Liver (tissue), 9 donors: ENCODE results near the gene NR2E1. TPM values are rescaled to one million over a fixed set of nuclear protein-coding genes. Genes with fewer than 3 reads are reported as not detected.
A peak's percentile ranks its signal among the peaks of the same experiment; 100 is the strongest.

ENCODE experiments used
- DNase-seq: peaks from one replicate; pipeline ENCODE4 v3.0.0-alpha.2; 2017; ENCODE audit warnings: low spot score
- H3K27ac ChIP-seq, 2 donors: one replicate each; pipeline ENCODE4 v1.7.0; 2013; ENCODE audit warnings: inconsistent platforms in 2 of 2, low read length in 2 of 2, control low read depth in 1 of 2, low read depth in 1 of 2, mild to moderate bottlenecking in 1 of 2
- H3K27me3 ChIP-seq, 4 donors: one replicate each; pipeline versions ENCODE4 v1.6.1 to v1.7.0; 2013; ENCODE audit warnings: low read length in 3 of 4, inconsistent platforms in 1 of 4, mild to moderate bottlenecking in 1 of 4, moderate library complexity in 1 of 4; ENCODE audit not compliant: control insufficient read depth in 4 of 4, insufficient read depth in 4 of 4
- H3K36me3 ChIP-seq, 4 donors: one replicate each; pipeline versions ENCODE4 v1.6.1 to v1.7.0; 2013; ENCODE audit warnings: low read length in 3 of 4, mild to moderate bottlenecking in 3 of 4, low read depth in 1 of 4, moderate library complexity in 1 of 4; ENCODE audit not compliant: control insufficient read depth in 4 of 4, insufficient read depth in 3 of 4
- H3K4me1 ChIP-seq, 4 donors: one replicate each; pipeline versions ENCODE4 v1.6.1 to v1.7.0; 2013; ENCODE audit warnings: low read length in 3 of 4, mild to moderate bottlenecking in 3 of 4, moderate library complexity in 1 of 4; ENCODE audit not compliant: control insufficient read depth in 4 of 4, insufficient read depth in 4 of 4
- H3K4me3 ChIP-seq, 3 donors: one replicate each; pipeline versions ENCODE4 v1.6.1 to v1.7.0; 2013; ENCODE audit warnings: low read length in 3 of 3, control low read depth in 1 of 3, low read depth in 1 of 3, mild to moderate bottlenecking in 1 of 3
- H3K9ac ChIP-seq, 2 donors: one replicate each; pipeline ENCODE4 v1.7.0; 2013; ENCODE audit warnings: low read length in 2 of 2, mild to moderate bottlenecking in 2 of 2, moderate library complexity in 2 of 2, control low read depth in 1 of 2, low read depth in 1 of 2
- H3K9me3 ChIP-seq, 4 donors: one replicate each; pipeline versions ENCODE4 v1.6.1 to v1.7.0; 2013; ENCODE audit warnings: low read length in 3 of 4; ENCODE audit not compliant: control insufficient read depth in 4 of 4
- CTCF ChIP-seq: fragments of 150-350 bp; IDR thresholded peaks from 2 replicates; pipeline ENCODE4 v1.5.1; 2017; ENCODE audit warnings: improper control_type of control experiment, low read depth, low read length; ENCODE audit not compliant: missing input control
- EGR1 ChIP-seq, 2 donors: IDR thresholded peaks; 2 replicates each; pipeline ENCODE4 v1.6.1; 2016 to 2018; ENCODE audit warnings: antibody characterized with exemption in 2 of 2, low read depth in 2 of 2
- FOXA1 ChIP-seq: IDR thresholded peaks from 2 replicates; pipeline ENCODE4 v1.6.1; 2016; ENCODE audit warnings: antibody characterized with exemption
- FOXA2 ChIP-seq: IDR thresholded peaks from 2 replicates; pipeline ENCODE4 v1.6.1; 2016; ENCODE audit warnings: antibody characterized with exemption
- GABPA ChIP-seq, 2 donors: IDR thresholded peaks in 1 of 2; conservative IDR thresholded peaks in 1 of 2; 2 replicates each; pipeline ENCODE4 v1.6.1; 2016; ENCODE audit warnings: antibody characterized with exemption in 2 of 2, mild to moderate bottlenecking in 1 of 2, moderate library complexity in 1 of 2
- HNF4A ChIP-seq, 2 donors: conservative IDR thresholded peaks; 2 replicates each; pipeline ENCODE4 v1.6.1; 2016; ENCODE audit warnings: antibody characterized with exemption in 2 of 2, mild to moderate bottlenecking in 2 of 2
- HNF4G ChIP-seq: IDR thresholded peaks from 2 replicates; pipeline ENCODE4 v1.6.1; 2016; ENCODE audit warnings: antibody characterized with exemption
- JUND ChIP-seq, 2 donors: IDR thresholded peaks; 2 replicates each; pipeline ENCODE4 v1.6.1; 2016; ENCODE audit warnings: antibody characterized with exemption in 2 of 2
- NR2F2 ChIP-seq: IDR thresholded peaks from 2 replicates; pipeline ENCODE4 v1.6.1; 2016; ENCODE audit warnings: antibody characterized with exemption
- RAD21 ChIP-seq, 2 donors: IDR thresholded peaks; 2 replicates each; pipeline ENCODE4 v1.6.1; 2016; ENCODE audit warnings: antibody characterized with exemption in 2 of 2, mild to moderate bottlenecking in 2 of 2
- REST ChIP-seq: IDR thresholded peaks from 2 replicates; pipeline ENCODE4 v1.6.1; 2016; ENCODE audit warnings: antibody characterized with exemption, mild to moderate bottlenecking
- RXRA ChIP-seq, 2 donors: IDR thresholded peaks; 2 replicates each; pipeline ENCODE4 v1.6.1; 2017 to 2018; ENCODE audit warnings: antibody characterized with exemption in 2 of 2, mild to moderate bottlenecking in 1 of 2
- TAF1 ChIP-seq: conservative IDR thresholded peaks from 2 replicates; pipeline ENCODE4 v1.6.1; 2016; ENCODE audit warnings: antibody characterized with exemption, mild to moderate bottlenecking
- YY1 ChIP-seq: IDR thresholded peaks from 2 replicates; pipeline ENCODE4 v1.6.1; 2016; ENCODE audit warnings: antibody characterized with exemption, mild to moderate bottlenecking
- WGBS: extraction: QIAGEN DNeasy Blood & Tissue Kit; methylation state at CpG from one replicate; pipeline ENCODE4 v1.1.7; 2013; 5-methylcytosine and 5-hydroxymethylcytosine counted together
- polyA plus RNA-seq, 2 donors: library from polyadenylated mRNA; stranded (reverse) in 1 of 2; unstranded in 1 of 2; fragments of 200-250 nt in 1 of 2; fragments of >200 nt in 1 of 2; fragmentation: Nextera tagmentation in 1 of 2; extraction: Ambion mirVana in 1 of 2; gene quantifications; one replicate each; pipeline versions ENCODE4 v1.2.1 to v1.2.3, GENCODE V29; 2013 to 2015
- total RNA-seq, 2 donors: library from RNA; depleted of rRNA; stranded (reverse); fragments of >200 nt; gene quantifications; one replicate each; pipeline ENCODE4 v1.2.3, GENCODE V29; 2014
- donor health status: healthy.
- donor health status: healthy.
- donor health status: healthy.
- donor health status: healthy.
- donor health status: healthy.

NR2E1 gene
- total and polyA plus RNA-seq, 4 donors, result not detected

- TF ChIP-seq REST (no peak), NR2F2 (no peak), GABPA (IDR thresholded peaks at IDR 0.05 in 1 of 2, conservative IDR thresholded peaks at IDR 0.05 in 1 of 2) (no peak), JUND (IDR thresholded peaks at IDR 0.05) (peak in 1 of 2 donors; percentile 42)
These were observed 32.1 kb upstream of the NR2E1 start (continued) for GRCh38 chr6:108133594-108134179.

- H3K36me3 ChIP-seq, result no peaks in the 10 kb centered on the region
- peaks cover 0 to 5% (median 4%) of the 10 kb centered on the region in 4 donors for H3K4me1 ChIP-seq
- no peak for DNase-seq
- TF ChIP-seq JUND (IDR thresholded peaks at IDR 0.05) (peak in 1 of 2 donors; percentile 3), REST (no peak), FOXA1 (no peak)
- WGBS, result 30% methylated on average over 18 of the region's 18 CpGs
- H3K9me3 ChIP-seq, result no peaks in the 10 kb centered on the region
- H3K27ac ChIP-seq, result no peak overlapping the region
- H3K4me3 ChIP-seq, result peak overlapping the region in 1 of 3 donors; percentile 42
- no peak overlapping the region for H3K9ac ChIP-seq
- H3K27me3 ChIP-seq, result peaks cover 0 to 8% (median 2%) of the 10 kb centered on the region in 4 donors
These were observed 31.4 kb upstream of the NR2E1 start for GRCh38 chr6:108134213-108134970.

GRCh38 chr6:108142240-108142639 lies 23.6 kb upstream of the NR2E1 start:
- H3K27me3 ChIP-seq, result no peaks in the 10 kb centered on the region
- WGBS, result 86% methylated on average over 1 of the region's 1 CpG
- no peak overlapping the region for H3K4me3 ChIP-seq
- no peak overlapping the region for H3K27ac ChIP-seq
- no peaks in the 10 kb centered on the region for H3K4me1 ChIP-seq
- DNase-seq, result no peak
- no peaks in the 10 kb centered on the region for H3K9me3 ChIP-seq
- H3K36me3 ChIP-seq, result no peaks in the 10 kb centered on the region
- no peak overlapping the region for H3K9ac ChIP-seq
- TF ChIP-seq EGR1 (IDR thresholded peaks at IDR 0.05; ENCODE audit: low read depth in 2 of 2) (no peak), HNF4A (conservative IDR thresholded peaks at IDR 0.05) (no peak), FOXA1 (no peak), TAF1 (no peak), HNF4G (no peak), FOXA2 (no peak), NR2F2 (no peak), CTCF (no peak), RXRA (IDR thresholded peaks at IDR 0.05) (no peak), YY1 (no peak), RAD21 (IDR thresholded peaks at IDR 0.05) (no peak), REST (no peak)
